Osteocyte (in vitro differentiated cells): ENCODE measurements around the gene SARM1. TPM values are rescaled to one million over a fixed set of nuclear protein-coding genes. Genes with fewer than 3 reads are reported as not detected.

Source experiments
- DNase-seq: peaks from one replicate; pipeline ENCODE4 v3.0.0; 2021; ENCODE audit warnings: mixed read lengths; ENCODE audit not compliant: unreplicated experiment; ENCODE audit errors: extremely low spot score
- H3K27ac Mint-ChIP-seq: one replicate; pipeline ENCODE4 v1.8.0; 2021; ENCODE audit warnings: mild to moderate bottlenecking, mixed read lengths; ENCODE audit not compliant: unreplicated experiment
- H3K27me3 Mint-ChIP-seq: one replicate; pipeline ENCODE4 v1.8.0; 2021; ENCODE audit warnings: mixed read lengths; ENCODE audit not compliant: unreplicated experiment
- H3K36me3 Mint-ChIP-seq: one replicate; pipeline ENCODE4 v1.8.0; 2021; ENCODE audit warnings: mixed read lengths; ENCODE audit not compliant: unreplicated experiment
- H3K4me1 Mint-ChIP-seq: one replicate; pipeline ENCODE4 v1.8.0; 2021; ENCODE audit warnings: mixed read lengths; ENCODE audit not compliant: unreplicated experiment
- H3K4me3 Mint-ChIP-seq: one replicate; pipeline ENCODE4 v1.8.0; 2021; ENCODE audit warnings: mild to moderate bottlenecking, moderate library complexity, mixed read lengths; ENCODE audit not compliant: unreplicated experiment
- H3K9me3 Mint-ChIP-seq: one replicate; pipeline ENCODE4 v1.8.0; 2021; ENCODE audit warnings: mixed read lengths; ENCODE audit not compliant: unreplicated experiment
- CTCF ChIP-seq: fragments of 200-600 bp; sonication (generic); IDR thresholded peaks from 2 replicates; pipeline ENCODE4 v1.5.0; 2021; ENCODE audit warnings: antibody characterized with exemption, mild to moderate bottlenecking, moderate library complexity
- total RNA-seq: library from RNA; stranded (reverse); gene quantifications from 2 replicates; pipeline ENCODE4 v1.2.1, GENCODE V29; 2021

The SARM1 gene
- total RNA-seq, 1 donor from 2014 or later: 27.8 TPM

GRCh38 chr17:28385037-28385400, 13.5 kb downstream of the SARM1 start:
- H3K4me3 Mint-ChIP-seq: no peak overlapping the region

GRCh38 chr17:28385406-28385805, 13.9 kb downstream of the SARM1 start:
- TF ChIP-seq CTCF: no peak
- H3K4me3 Mint-ChIP-seq: no peak overlapping the region
- H3K4me1 Mint-ChIP-seq: peaks cover under 1% of the 10 kb centered on the region
- H3K9me3 Mint-ChIP-seq: no peaks in the 10 kb centered on the region
- H3K27me3 Mint-ChIP-seq: no peaks in the 10 kb centered on the region
- peaks cover 31% of the 10 kb centered on the region for H3K36me3 Mint-ChIP-seq
- DNase-seq: no peak
- no peak overlapping the region for H3K27ac Mint-ChIP-seq

More at GRCh38 chr17:28385037-28385400, 13.5 kb downstream of the SARM1 start:
- H3K9me3 Mint-ChIP-seq: no peaks in the 10 kb centered on the region
- DNase-seq: no peak
- peaks cover 31% of the 10 kb centered on the region for H3K36me3 Mint-ChIP-seq
- TF ChIP-seq CTCF: no peak
- peaks cover 4% of the 10 kb centered on the region for H3K4me1 Mint-ChIP-seq
- no peaks in the 10 kb centered on the region for H3K27me3 Mint-ChIP-seq
- H3K27ac Mint-ChIP-seq: no peak overlapping the region

GRCh38 chr17:28386391-28386790, 14.9 kb downstream of the SARM1 start:
- no peaks in the 10 kb centered on the region for H3K4me1 Mint-ChIP-seq
- no peak overlapping the region for H3K4me3 Mint-ChIP-seq

DNA sequence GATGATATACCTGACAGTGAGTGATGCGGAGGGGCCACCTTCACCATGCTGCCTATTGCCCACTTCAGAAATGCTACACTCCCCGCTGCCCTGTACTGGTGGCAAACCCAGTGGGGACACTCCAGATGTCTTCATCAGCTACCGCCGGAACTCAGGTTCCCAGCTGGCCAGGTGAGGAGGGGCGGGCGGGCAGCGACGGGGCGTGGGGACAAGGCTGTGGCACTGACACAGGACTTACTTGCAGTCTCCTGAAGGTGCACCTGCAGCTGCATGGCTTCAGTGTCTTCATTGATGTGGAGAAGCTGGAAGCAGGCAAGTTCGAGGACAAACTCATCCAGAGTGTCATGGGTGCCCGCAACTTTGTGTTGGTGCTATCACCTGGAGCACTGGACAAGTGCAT, 16.6 kb downstream of the SARM1 start:
- Mint-ChIP-seq H3K4me1 (no peaks in the 10 kb centered on the region), H3K9me3 (no peaks in the 10 kb centered on the region), H3K4me3 (no peak overlapping the region), H3K27ac (no peak overlapping the region), H3K36me3 (peaks cover 34% of the 10 kb centered on the region), H3K27me3 (no peaks in the 10 kb centered on the region)
- no peak for TF ChIP-seq CTCF
- DNase-seq: no peak

More at GRCh38 chr17:28386391-28386790, 14.9 kb downstream of the SARM1 start:
- DNase-seq: no peak
- Mint-ChIP-seq H3K27me3 (no peaks in the 10 kb centered on the region), H3K27ac (no peak overlapping the region), H3K36me3 (peaks cover 39% of the 10 kb centered on the region), H3K9me3 (no peaks in the 10 kb centered on the region)
- TF ChIP-seq CTCF: no peak

DNA sequence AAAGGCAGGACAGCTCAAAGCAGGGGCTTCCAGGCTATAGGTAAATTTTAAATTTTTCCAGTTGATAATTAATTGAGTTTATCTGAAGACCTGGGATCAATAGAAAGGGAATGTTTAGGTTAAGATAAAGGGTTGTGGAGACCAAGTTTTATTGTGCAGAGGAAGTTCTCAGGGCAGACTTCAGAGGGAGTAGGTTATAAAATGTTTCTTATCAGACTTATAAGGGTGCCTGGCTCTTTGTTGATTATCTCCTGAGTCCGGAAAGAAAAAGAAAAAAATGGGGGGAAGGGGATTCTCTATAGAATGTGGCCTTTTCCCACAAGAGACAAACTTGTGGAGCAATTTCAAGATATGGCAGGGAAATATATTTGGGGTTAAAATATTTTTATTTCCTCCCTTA, 18.6 kb downstream of the SARM1 start:
- H3K9me3 Mint-ChIP-seq: no peaks in the 10 kb centered on the region
- peaks cover 35% of the 10 kb centered on the region for H3K36me3 Mint-ChIP-seq
- H3K27me3 Mint-ChIP-seq: no peaks in the 10 kb centered on the region
- DNase-seq: no peak
- TF ChIP-seq CTCF: no peak
- H3K4me1 Mint-ChIP-seq: no peaks in the 10 kb centered on the region
- no peak overlapping the region for H3K4me3 Mint-ChIP-seq
- H3K27ac Mint-ChIP-seq: no peak overlapping the region
